Cardiac fibroblast (primary cell): Measurements from ENCODE around the gene SLC8A3.

Experiments
- DNase-seq, 2 donors: peaks; one replicate each; pipeline versions ENCODE4 v3.0.0 to v3.0.0-alpha.2; 2010; ENCODE audit warnings: low read depth in 2 of 2
- H3K4me3 ChIP-seq, 2 donors: replicated peaks in 1 of 2; 1 replicate in 1 of 2; 2 replicates in 1 of 2; pipeline ENCODE4 v1.5.1; 2011; ENCODE audit warnings: low read depth in 2 of 2, low read length in 2 of 2, mild to moderate bottlenecking in 2 of 2, moderate library complexity in 1 of 2
- TF ChIP-seq, protein P1 (sequence below): IDR thresholded peaks from one replicate; pipeline ENCODE4 v1.5.1; 2011; ENCODE audit warnings: low read depth, mild to moderate bottlenecking, low read length, inconsistent platforms

The SLC8A3 gene

GRCh38 chr14:70050136-70050535 is 138.6 kb downstream of the SLC8A3 start:
- DNase-seq: no peak
- TF ChIP-seq, protein P1, sequence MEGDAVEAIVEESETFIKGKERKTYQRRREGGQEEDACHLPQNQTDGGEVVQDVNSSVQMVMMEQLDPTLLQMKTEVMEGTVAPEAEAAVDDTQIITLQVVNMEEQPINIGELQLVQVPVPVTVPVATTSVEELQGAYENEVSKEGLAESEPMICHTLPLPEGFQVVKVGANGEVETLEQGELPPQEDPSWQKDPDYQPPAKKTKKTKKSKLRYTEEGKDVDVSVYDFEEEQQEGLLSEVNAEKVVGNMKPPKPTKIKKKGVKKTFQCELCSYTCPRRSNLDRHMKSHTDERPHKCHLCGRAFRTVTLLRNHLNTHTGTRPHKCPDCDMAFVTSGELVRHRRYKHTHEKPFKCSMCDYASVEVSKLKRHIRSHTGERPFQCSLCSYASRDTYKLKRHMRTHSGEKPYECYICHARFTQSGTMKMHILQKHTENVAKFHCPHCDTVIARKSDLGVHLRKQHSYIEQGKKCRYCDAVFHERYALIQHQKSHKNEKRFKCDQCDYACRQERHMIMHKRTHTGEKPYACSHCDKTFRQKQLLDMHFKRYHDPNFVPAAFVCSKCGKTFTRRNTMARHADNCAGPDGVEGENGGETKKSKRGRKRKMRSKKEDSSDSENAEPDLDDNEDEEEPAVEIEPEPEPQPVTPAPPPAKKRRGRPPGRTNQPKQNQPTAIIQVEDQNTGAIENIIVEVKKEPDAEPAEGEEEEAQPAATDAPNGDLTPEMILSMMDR: no peak
- H3K4me3 ChIP-seq: no peak overlapping the region

- DNase-seq: no peak
- TF ChIP-seq, protein P1: no peak
These were observed 139.1 kb downstream of the SLC8A3 start for GRCh38 chr14:70049605-70050004.

DNA sequence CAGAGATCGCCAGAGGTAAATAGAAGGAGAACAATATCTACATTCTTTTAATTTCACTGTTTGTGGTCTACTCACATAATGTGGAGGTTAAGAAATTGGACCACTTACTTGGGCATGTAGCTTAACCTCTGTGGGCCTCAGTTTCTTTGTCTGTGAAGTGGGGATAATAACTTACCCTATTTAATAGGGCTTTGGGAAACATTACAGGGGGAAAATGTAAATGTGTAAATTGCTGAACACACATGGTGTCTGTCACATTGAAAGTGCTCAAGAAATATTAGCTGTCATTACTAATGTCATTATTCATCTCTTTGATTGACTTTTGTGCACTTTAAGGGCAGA is 140.5 kb downstream of the SLC8A3 start:
- TF ChIP-seq, protein P1: no peak
- DNase-seq: no peak
- no peak overlapping the region for H3K4me3 ChIP-seq

More at GRCh38 chr14:70049605-70050004, 139.1 kb downstream of the SLC8A3 start:
- H3K4me3 ChIP-seq: no peak overlapping the region

GRCh38 chr14:70047598-70048312 is 141.0 kb downstream of the SLC8A3 start:
- TF ChIP-seq, protein P1: no peak
- no peak overlapping the region for H3K4me3 ChIP-seq

DNA sequence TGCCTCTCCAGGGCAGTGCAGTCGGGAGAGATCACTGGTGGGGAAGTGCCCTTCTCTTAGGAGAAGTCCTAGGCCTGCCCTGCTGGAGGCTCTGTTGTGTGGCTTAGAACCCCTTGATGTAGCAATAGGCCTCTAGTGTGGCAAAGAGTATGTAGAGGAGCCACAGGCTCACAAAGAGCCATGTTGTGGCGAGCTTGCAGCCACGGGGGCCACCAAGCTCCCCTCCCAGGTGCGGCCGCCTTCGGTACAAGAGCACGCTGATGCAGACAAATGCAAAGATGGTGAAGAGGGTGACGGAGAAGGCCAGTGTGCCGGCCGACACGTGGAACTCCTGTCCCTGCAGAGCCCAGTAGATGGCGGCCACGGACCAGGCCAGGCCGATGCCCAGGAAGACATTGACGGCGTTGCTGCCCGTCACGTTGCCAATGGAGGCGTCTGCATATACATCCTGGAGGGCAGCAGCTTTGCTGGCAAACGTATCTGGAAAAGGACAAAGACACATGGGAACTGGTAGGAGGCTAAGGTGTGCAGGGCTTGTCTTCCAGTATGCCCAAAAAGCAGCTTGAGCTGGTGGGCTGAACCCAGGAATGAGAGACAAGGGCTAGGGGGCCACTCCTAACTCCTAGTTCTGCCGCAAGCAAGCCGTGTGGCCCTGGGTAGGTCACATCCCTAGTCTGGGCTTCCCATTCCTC is 142.8 kb downstream of the SLC8A3 start:
- TF ChIP-seq, protein P1: peak; percentile 78
- no peak overlapping the region for H3K4me3 ChIP-seq
- peak; percentile 67 to 70 for DNase-seq

More at GRCh38 chr14:70047598-70048312, 141.0 kb downstream of the SLC8A3 start:
- no peak for DNase-seq

GRCh38 chr14:70045310-70045709 is 143.4 kb downstream of the SLC8A3 start:
- TF ChIP-seq, protein P1: no peak
- no peak overlapping the region for H3K4me3 ChIP-seq
- DNase-seq: no peak
